Testis (tissue), 2 donors: ENCODE results near the gene NUMA1.

Experiments
- POLR2A ChIP-seq: fragments of 450-650 bp; IDR thresholded peaks from one replicate; pipeline ENCODE4 v1.6.1; 2017; ENCODE audit warnings: antibody characterized with exemption, mild to moderate bottlenecking, moderate library complexity
- TF ChIP-seq, protein P1 (sequence below), 3 experiments: fragments of 450-650 bp in 2 of 3; fragments of 200-600 bp in 1 of 3; sonication (generic) in 1 of 3; IDR thresholded peaks; one replicate each; pipeline ENCODE4 v1.5.1; 2016 to 2019; ENCODE audit warnings: antibody characterized with exemption in 3 of 3, mild to moderate bottlenecking in 2 of 3, moderate library complexity in 1 of 3

DNA sequence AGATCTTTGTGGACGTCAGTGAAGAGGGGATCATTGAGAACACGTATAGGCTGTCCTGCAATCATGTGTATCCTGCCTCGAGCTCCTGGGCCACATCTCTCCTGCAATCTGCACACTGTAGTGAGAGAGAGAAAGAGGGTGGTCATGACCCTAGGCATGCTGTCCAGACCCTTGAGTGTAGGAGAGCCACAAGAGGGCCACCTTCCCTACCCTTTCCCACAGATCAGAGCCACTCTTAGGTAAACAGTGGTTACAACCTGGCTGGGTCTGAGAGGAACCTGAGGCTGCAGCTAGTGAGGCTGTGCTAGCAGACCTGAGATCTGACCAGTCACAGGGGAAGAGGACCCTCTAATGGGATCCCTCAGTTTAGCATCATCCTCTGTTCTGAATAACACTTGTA, 85.6 kb downstream of the NUMA1 start:
- TF ChIP-seq, protein P1, sequence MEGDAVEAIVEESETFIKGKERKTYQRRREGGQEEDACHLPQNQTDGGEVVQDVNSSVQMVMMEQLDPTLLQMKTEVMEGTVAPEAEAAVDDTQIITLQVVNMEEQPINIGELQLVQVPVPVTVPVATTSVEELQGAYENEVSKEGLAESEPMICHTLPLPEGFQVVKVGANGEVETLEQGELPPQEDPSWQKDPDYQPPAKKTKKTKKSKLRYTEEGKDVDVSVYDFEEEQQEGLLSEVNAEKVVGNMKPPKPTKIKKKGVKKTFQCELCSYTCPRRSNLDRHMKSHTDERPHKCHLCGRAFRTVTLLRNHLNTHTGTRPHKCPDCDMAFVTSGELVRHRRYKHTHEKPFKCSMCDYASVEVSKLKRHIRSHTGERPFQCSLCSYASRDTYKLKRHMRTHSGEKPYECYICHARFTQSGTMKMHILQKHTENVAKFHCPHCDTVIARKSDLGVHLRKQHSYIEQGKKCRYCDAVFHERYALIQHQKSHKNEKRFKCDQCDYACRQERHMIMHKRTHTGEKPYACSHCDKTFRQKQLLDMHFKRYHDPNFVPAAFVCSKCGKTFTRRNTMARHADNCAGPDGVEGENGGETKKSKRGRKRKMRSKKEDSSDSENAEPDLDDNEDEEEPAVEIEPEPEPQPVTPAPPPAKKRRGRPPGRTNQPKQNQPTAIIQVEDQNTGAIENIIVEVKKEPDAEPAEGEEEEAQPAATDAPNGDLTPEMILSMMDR (IDR thresholded peaks at IDR 0.05) = no peak
- no peak for TF ChIP-seq POLR2A
